ENCODE measurements around the gene CCDC148.

Gene CCDC148

GRCh38 chr2:158125756-158126498 is 330.6 kb downstream of the CCDC148 start:
- DNase-seq (ENCODE audit: low read depth in 2 of 2): no peak

- no peak for DNase-seq (ENCODE audit: low read depth in 2 of 2)
These were observed 331.7 kb downstream of the CCDC148 start for GRCh38 chr2:158124896-158125295.
